Psoas muscle (tissue), 8 donors: Measurements from ENCODE around the gene CRYZ. TPM values are rescaled to one million over a fixed set of nuclear protein-coding genes. Genes with fewer than 3 reads are reported as not detected.

Experiments used
- ATAC-seq, 4 donors: fragments of 200-7000 bp; cut with Tn5 transposase; one replicate each; pipeline ENCODE4 v1.9.1; 2020; ENCODE audit warnings: moderate library complexity in 3 of 4, mild to moderate bottlenecking in 2 of 4
- DNase-seq, 2 donors: peaks; one replicate each; pipeline ENCODE4 v3.0.0-alpha.2; 2020
- H3K27ac ChIP-seq: fragments of 200-600 bp; one replicate; pipeline ENCODE4 v1.8.0; 2022
- H3K27me3 ChIP-seq, 3 donors: fragments of 200-600 bp in 1 of 3; one replicate each; pipeline versions ENCODE4 v1.6.1 to v1.8.0; 2013 to 2022; ENCODE audit warnings: low read length in 2 of 3, mild to moderate bottlenecking in 2 of 3, moderate library complexity in 1 of 3; ENCODE audit not compliant: insufficient read depth in 3 of 3
- H3K36me3 ChIP-seq, 2 donors: fragments of 200-600 bp in 1 of 2; one replicate each; pipeline versions ENCODE4 v1.6.1 to v1.8.0; 2013 to 2022; ENCODE audit warnings: low read depth in 1 of 2, mild to moderate bottlenecking in 1 of 2, moderate library complexity in 1 of 2; ENCODE audit not compliant: insufficient read depth in 1 of 2
- H3K4me1 ChIP-seq: fragments of 200-600 bp; one replicate; pipeline ENCODE4 v1.8.0; 2022
- H3K4me3 ChIP-seq: fragments of 200-600 bp; one replicate; pipeline ENCODE4 v1.8.0; 2022; ENCODE audit warnings: mild to moderate bottlenecking
- H3K9me3 ChIP-seq: fragments of 200-600 bp; one replicate; pipeline ENCODE4 v1.8.0; 2022
- WGBS, 3 donors: extraction: QIAGEN DNeasy Blood & Tissue Kit; methylation state at CpG; one replicate each; pipeline versions ENCODE4 v1.1.6 to v1.1.7; 2013; 5-methylcytosine and 5-hydroxymethylcytosine counted together
- intact Hi-C, 2 donors: fragments of 100-400 bp; cut with DNase I; formaldehyde crosslinking; loops; one replicate each; pipeline versions ENCODE4 v1.11.0 to v1.14.2; 2022
- polyA plus RNA-seq, 3 donors: library from polyadenylated mRNA; stranded (reverse); fragments of 200-250 nt; gene quantifications; one replicate each; pipeline ENCODE4 v1.2.3, GENCODE V29; 2013
- total RNA-seq, 4 donors: library from RNA; stranded (reverse); fragmentation: NEBNext Ultra II Directional in 2 of 4; extraction: Animal tissue kit (Norgen Biotek cat#: 25700) in 2 of 4; gene quantifications; one replicate each; pipeline versions ENCODE4 v1.2.1 to v1.2.4, GENCODE V29; 2021 to 2023
- TF ChIP-seq, protein P1 (sequence below): fragments of 200-600 bp; IDR thresholded peaks from one replicate; pipeline ENCODE4 v1.8.0; 2022; ENCODE audit warnings: antibody characterized with exemption
- donor health status: healthy with polysubstance abuse.
- donor health status: DM: no; HTN: no; CAD: no; lungs with moderate emphysema.
- donor health status: Bipolar disorder and iron deficiency.
- donor health status: healthy.
- donor health status: DM: yes; HTN: yes; CAD: no.
- donor health status: DM: no; HTN: no; CAD: no.
- donor health status: DM: no; HTN: no; CAD: no.
- donor health status: DM: yes; HTN: yes; CAD: no.

The CRYZ gene
- total and polyA plus RNA-seq, 7 donors = 7.6 to 36.1 (median 14.2) TPM

DNA sequence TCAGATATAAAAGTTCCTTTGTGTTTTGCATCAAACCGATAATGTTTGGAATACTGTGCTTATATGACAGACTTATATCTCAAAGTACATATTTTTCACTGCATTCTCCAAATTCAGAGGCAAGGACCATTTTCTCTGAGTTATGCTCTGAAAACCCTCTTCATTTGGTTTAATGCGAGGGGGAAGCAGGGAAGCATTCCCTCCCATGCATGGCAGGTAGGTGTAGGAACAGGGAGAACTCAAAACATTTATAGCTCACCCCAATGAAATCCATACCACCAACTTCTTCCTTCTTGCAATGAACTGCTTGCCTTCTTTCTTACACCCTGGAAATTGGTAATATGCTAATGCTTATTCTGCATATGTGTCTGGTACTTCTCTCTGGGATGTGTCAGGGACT, 48.5 kb downstream of the CRYZ start:
- WGBS, 3 donors = 95 to 97% (median 96%) methylated on average over 2 of the region's 2 CpGs
- Histone ChIP-seq H3K4me3 (no peak overlapping the region), H3K27me3 (no peaks in the 10 kb centered on the region), H3K27ac (no peak overlapping the region), H3K4me1 (no peaks in the 10 kb centered on the region), H3K9me3 (no peaks in the 10 kb centered on the region), H3K36me3 (no peaks in the 10 kb centered on the region)
- intact Hi-C loops = no loop called here
- TF ChIP-seq, protein P1, sequence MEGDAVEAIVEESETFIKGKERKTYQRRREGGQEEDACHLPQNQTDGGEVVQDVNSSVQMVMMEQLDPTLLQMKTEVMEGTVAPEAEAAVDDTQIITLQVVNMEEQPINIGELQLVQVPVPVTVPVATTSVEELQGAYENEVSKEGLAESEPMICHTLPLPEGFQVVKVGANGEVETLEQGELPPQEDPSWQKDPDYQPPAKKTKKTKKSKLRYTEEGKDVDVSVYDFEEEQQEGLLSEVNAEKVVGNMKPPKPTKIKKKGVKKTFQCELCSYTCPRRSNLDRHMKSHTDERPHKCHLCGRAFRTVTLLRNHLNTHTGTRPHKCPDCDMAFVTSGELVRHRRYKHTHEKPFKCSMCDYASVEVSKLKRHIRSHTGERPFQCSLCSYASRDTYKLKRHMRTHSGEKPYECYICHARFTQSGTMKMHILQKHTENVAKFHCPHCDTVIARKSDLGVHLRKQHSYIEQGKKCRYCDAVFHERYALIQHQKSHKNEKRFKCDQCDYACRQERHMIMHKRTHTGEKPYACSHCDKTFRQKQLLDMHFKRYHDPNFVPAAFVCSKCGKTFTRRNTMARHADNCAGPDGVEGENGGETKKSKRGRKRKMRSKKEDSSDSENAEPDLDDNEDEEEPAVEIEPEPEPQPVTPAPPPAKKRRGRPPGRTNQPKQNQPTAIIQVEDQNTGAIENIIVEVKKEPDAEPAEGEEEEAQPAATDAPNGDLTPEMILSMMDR = no peak
- no peak for DNase-seq
- no peak for ATAC-seq

DNA sequence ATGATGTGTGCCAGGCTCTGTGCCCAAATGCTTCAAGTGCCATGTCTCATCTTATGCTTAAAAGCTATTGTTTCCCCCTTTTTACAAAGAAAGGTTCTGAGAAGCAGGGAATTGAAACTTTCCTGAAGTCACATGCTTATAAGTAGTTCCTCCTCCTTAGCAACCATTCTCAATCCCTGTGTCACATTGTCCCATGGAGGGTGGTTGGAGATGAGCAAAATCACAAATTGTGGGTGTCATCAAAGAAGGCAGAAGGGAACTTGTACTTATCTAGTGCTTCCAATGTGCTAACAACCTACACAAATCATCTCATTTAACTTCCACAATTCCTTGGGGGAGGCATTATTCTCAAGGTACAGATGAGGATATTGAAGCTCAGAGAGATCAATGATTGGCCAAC, 49.2 kb downstream of the CRYZ start:
- intact Hi-C loops = no loop called here
- TF ChIP-seq, protein P1 = no peak

DNA sequence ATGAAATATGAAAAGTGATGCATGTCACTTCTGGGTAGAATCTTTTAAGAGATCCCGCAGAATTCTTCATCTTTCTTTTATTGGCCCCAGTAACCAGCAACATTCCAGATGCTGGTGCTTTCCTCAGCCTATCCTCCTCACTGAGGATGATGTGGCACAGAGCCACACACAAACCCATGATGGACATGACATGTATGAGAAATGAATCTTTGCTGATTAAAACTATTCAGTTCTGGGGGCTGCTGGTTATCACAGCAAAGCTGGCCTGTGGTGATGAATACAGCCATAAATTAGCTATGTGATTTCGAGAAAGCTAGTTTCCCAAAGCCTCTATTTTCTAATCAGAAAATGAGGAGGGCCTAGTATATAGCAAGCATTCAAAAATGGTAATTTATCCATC, 51.0 kb downstream of the CRYZ start:
- H3K4me1 ChIP-seq = no peaks in the 10 kb centered on the region
- H3K27me3 ChIP-seq = no peaks in the 10 kb centered on the region
- H3K27ac ChIP-seq = no peak overlapping the region
- ATAC-seq = no peak
- DNase-seq = no peak
- H3K4me3 ChIP-seq = no peak overlapping the region
- intact Hi-C loops = no loop called here
- no peaks in the 10 kb centered on the region for H3K36me3 ChIP-seq
- 73 to 95% (median 92%) methylated on average over 2 of the region's 2 CpGs for WGBS, 3 donors
- H3K9me3 ChIP-seq = no peaks in the 10 kb centered on the region
- TF ChIP-seq, protein P1 = no peak

More for the DNA sequence above, 49.2 kb downstream of the CRYZ start:
- no peak for ATAC-seq
- Histone ChIP-seq H3K36me3 (no peaks in the 10 kb centered on the region), H3K27ac (no peak overlapping the region), H3K27me3 (no peaks in the 10 kb centered on the region), H3K4me1 (no peaks in the 10 kb centered on the region), H3K4me3 (no peak overlapping the region), H3K9me3 (no peaks in the 10 kb centered on the region)
- no peak for DNase-seq

DNA sequence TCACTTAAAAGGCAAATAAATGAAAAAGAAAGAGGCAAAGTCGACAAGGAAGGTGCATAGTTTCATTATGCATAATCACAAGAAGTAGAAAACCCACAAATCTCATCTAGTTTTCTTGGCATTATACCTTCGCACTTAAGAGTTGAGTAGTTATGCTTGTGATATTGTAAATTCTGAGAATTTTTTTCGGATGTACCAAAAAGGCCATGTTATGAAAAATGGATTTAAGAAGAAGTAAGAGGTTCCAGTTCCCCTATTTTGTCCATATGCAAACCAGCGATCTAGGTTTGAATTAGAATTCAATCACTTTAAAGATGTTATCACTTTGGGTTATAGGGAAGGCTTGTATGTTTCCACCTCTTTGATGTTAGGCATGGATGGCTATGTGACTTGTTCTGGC, 51.4 kb downstream of the CRYZ start:
- Histone ChIP-seq H3K4me1 (no peaks in the 10 kb centered on the region), H3K27ac (no peak overlapping the region), H3K27me3 (no peaks in the 10 kb centered on the region), H3K4me3 (no peak overlapping the region), H3K36me3 (no peaks in the 10 kb centered on the region), H3K9me3 (no peaks in the 10 kb centered on the region)
- DNase-seq = no peak
- TF ChIP-seq, protein P1 = no peak
- intact Hi-C loops = no loop called here
- 86 to 87% (median 86%) methylated on average over 4 of the region's 4 CpGs for WGBS, 3 donors
- no peak for ATAC-seq

DNA sequence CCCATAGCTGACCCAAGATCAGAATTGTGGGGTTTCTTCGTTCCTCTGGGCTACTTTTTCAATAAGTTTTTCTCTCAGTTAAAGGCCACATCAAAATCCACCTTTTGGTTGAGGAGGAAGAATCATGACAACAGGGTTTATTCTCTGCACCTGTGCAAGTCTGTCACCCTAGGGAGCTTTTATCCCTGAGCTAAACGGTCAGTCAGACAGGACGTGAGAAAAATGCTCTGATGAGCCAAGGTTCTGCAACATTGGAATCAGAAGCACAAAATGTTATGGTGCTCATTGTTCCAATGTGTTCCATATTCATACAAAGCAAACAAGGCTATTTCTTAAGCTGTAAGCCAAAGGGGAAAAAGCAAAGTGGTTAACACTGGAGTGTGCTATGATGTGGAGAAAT, 51.8 kb downstream of the CRYZ start:
- Histone ChIP-seq H3K4me1 (no peaks in the 10 kb centered on the region), H3K27ac (no peak overlapping the region), H3K27me3 (no peaks in the 10 kb centered on the region), H3K36me3 (no peaks in the 10 kb centered on the region), H3K9me3 (no peaks in the 10 kb centered on the region), H3K4me3 (no peak overlapping the region)
- 4 to 13% (median 9%) methylated on average over 3 of the region's 3 CpGs for WGBS, 3 donors
- DNase-seq (no peak), ATAC-seq (no peak)
- TF ChIP-seq, protein P1 = no peak
- intact Hi-C loops = no loop called here
